HepG2 (cell line): ENCODE data around the gene MMP25. TPM values are rescaled to one million over a fixed set of nuclear protein-coding genes. Genes with fewer than 3 reads are reported as not detected.

Source experiments
- ATAC-seq: fragments of 200-7000 bp; cut with Tn5 transposase; 3 replicates; pipeline ENCODE4 v1.9.1; 2020; ENCODE audit warnings: mild to moderate bottlenecking, moderate library complexity
- BruUV-seq: library from RNA; stranded (reverse); fragments of 400-500 nt; replicated peaks from 2 replicates; lab custom pipeline; 2021; lab: Mats Ljungman, UMichigan
- CTCF ChIA-PET: fragments of 300-600 bp; formaldehyde crosslinking; extraction: SDS; loops from one replicate; lab custom pipeline; 2021; ENCODE audit warnings: low total read pairs, inconsistent platforms, low intra/inter-chr PET ratio; lab: Yijun Ruan, JAX
- POLR2A ChIA-PET: fragments of 350-600 bp; sonication (Branson Sonifier 250); formaldehyde crosslinking; loops from one replicate; lab custom pipeline; 2020; ENCODE audit warnings: antibody characterized with exemption, inconsistent platforms; lab: Yijun Ruan, JAX
- DNase-seq: peaks from one replicate; pipeline ENCODE4 v3.0.0-alpha.2; 2015; ENCODE audit warnings: low spot score
- FAIRE-seq: peaks from 3 replicates; lab custom pipeline; 2011; peaks lifted over from hg19 to GRCh38; lab: Jason Lieb, UNC
- H2AFZ ChIP-seq: one replicate; pipeline ENCODE4 v1.6.1; 2011; ENCODE audit warnings: low read length, inconsistent platforms
- H3K27ac ChIP-seq: fragments of 300-600 bp; 3 replicates; pipeline ENCODE4 v1.8.0; 2011; ENCODE audit warnings: mixed run types, mild to moderate bottlenecking, mixed read lengths, low read length, inconsistent platforms; ENCODE audit not compliant: insufficient read depth; ENCODE audit errors: extremely low read length
- H3K27me3 ChIP-seq, 2 experiments: fragments of 200-600 bp in 1 of 2; 2 replicates in 1 of 2; 3 replicates in 1 of 2; pipeline versions ENCODE4 v1.6.0 to v1.8.0; 2011; ENCODE audit warnings: low read length in 2 of 2, mild to moderate bottlenecking in 2 of 2, moderate library complexity in 2 of 2, inconsistent platforms in 1 of 2; ENCODE audit not compliant: insufficient read depth in 2 of 2, control insufficient read depth in 1 of 2
- H3K36me3 ChIP-seq, 2 experiments: fragments of 200-600 bp in 1 of 2; replicated peaks in 1 of 2; 2 replicates in 1 of 2; 3 replicates in 1 of 2; pipeline versions ENCODE4 v1.5.1 to v1.8.0; 2011; ENCODE audit warnings: low read length in 2 of 2, inconsistent platforms in 1 of 2; ENCODE audit not compliant: insufficient read depth in 2 of 2, control insufficient read depth in 1 of 2
- H3K4me1 ChIP-seq: 2 replicates; pipeline ENCODE4 v1.5.1; 2012; ENCODE audit warnings: low read length, inconsistent platforms; ENCODE audit not compliant: insufficient read depth
- H3K4me2 ChIP-seq: 2 replicates; pipeline ENCODE4 v1.6.0; 2011; ENCODE audit warnings: low read depth, low read length, inconsistent platforms
- H3K4me3 ChIP-seq, 3 experiments: fragments of 200-600 bp in 1 of 3; sonication (generic), shearing (Covaris generic) in 1 of 3; replicated peaks in 1 of 3; 2 replicates each; pipeline ENCODE4 v1.5.1; 2011 to 2016; ENCODE audit warnings: low read length in 3 of 3, inconsistent platforms in 2 of 3, low read depth in 2 of 3, mild to moderate bottlenecking in 2 of 3, control low read depth in 1 of 3, mixed read lengths in 1 of 3; ENCODE audit not compliant: insufficient read depth in 1 of 3
- H3K79me2 ChIP-seq: one replicate; pipeline ENCODE4 v1.6.1; 2011; ENCODE audit warnings: low read length, inconsistent platforms; ENCODE audit not compliant: insufficient read depth
- H3K9ac ChIP-seq: 2 replicates; pipeline ENCODE4 v1.6.0; 2011; ENCODE audit warnings: mild to moderate bottlenecking, low read depth, low read length, inconsistent platforms; ENCODE audit not compliant: insufficient read depth
- H3K9me3 ChIP-seq: 2 replicates; pipeline ENCODE4 v1.5.1; 2012; ENCODE audit warnings: mild to moderate bottlenecking, low read length
- H4K20me1 ChIP-seq: 2 replicates; pipeline ENCODE4 v1.6.0; 2011; ENCODE audit warnings: inconsistent platforms, mild to moderate bottlenecking, low read length, moderate library complexity; ENCODE audit not compliant: insufficient read depth
- FOXO1 ChIP-seq: sonication (generic); formaldehyde crosslinking; IDR thresholded peaks from 2 replicates; pipeline ENCODE4 v1.4.0; 2020; ENCODE audit warnings: missing genetic modification reagents
- GATA4 ChIP-seq: sonication (generic); IDR thresholded peaks from 2 replicates; pipeline ENCODE4 v1.6.1; 2016; ENCODE audit warnings: antibody characterized with exemption, low read depth, borderline replicate concordance
- HNRNPK ChIP-seq: fragments of 200-400 bp; formaldehyde crosslinking; IDR thresholded peaks from 2 replicates; pipeline ENCODE4 v1.6.1; 2018; ENCODE audit warnings: low read length, low read depth, moderate library complexity, mild to moderate bottlenecking; ENCODE audit not compliant: poor library complexity, severe bottlenecking
- MAZ ChIP-seq, 2 experiments: sonication (generic) in 1 of 2; formaldehyde crosslinking in 1 of 2; IDR thresholded peaks; 2 replicates each; pipeline versions ENCODE4 v1.5.0 to v1.6.1; 2012 to 2020; ENCODE audit warnings: low read depth in 2 of 2, mild to moderate bottlenecking in 2 of 2, borderline replicate concordance in 1 of 2, improper control_type of control experiment in 1 of 2, low read length in 1 of 2, missing genetic modification reagents in 1 of 2, moderate library complexity in 1 of 2
- NCOA1 ChIP-seq: sonication (generic); formaldehyde crosslinking; IDR thresholded peaks from 2 replicates; pipeline ENCODE4 v1.9.0; 2021; ENCODE audit warnings: missing genetic modification reagents
- ZNF557 ChIP-seq: sonication (generic); formaldehyde crosslinking; IDR thresholded peaks from 2 replicates; pipeline ENCODE4 v1.4.0; 2020; ENCODE audit warnings: missing genetic modification reagents
- ZNF777 ChIP-seq: sonication (generic); formaldehyde crosslinking; IDR thresholded peaks from 2 replicates; pipeline ENCODE4 v1.4.0; 2020; ENCODE audit warnings: missing genetic modification reagents
- ZSCAN25 ChIP-seq: sonication (generic); formaldehyde crosslinking; IDR thresholded peaks from 2 replicates; pipeline ENCODE4 v1.8.0; 2022; ENCODE audit warnings: mild to moderate bottlenecking, missing genetic modification reagents
- WGBS: methylation state at CpG from one replicate; pipeline ENCODE4 v1.1.6; 2017; ENCODE audit warnings: low lambda C conversion rate; 5-methylcytosine and 5-hydroxymethylcytosine counted together
- in situ Hi-C: cut with HindIII; loops from 2 replicates; pipeline ENCODE4 v1.10.0; 2017; ENCODE audit warnings: low pct_unique_long_range_greater_than_20kb; ENCODE audit not compliant: extremely low pct_ligation_motif_present
- intact Hi-C: fragments of 100-400 bp; cut with micrococcal nuclease; formaldehyde crosslinking; loops from one replicate; pipeline ENCODE4 v1.10.0; 2022; ENCODE audit not compliant: unreplicated experiment
- polyA plus RNA-seq, 8 experiments: library from polyadenylated mRNA; depleted of rRNA in 3 of 8; stranded (reverse) in 7 of 8; unstranded in 1 of 8; fragments of >200 nt; fragmentation: Illumina TruSeq in 4 of 8; extraction: Trizol in 4 of 8; gene quantifications; 2 replicates each; pipeline versions ENCODE4 v1.2.1 to v1.2.3, GENCODE V29; 2011 to 2016; ENCODE audit warnings: low read depth in 4 of 8, missing spikeins in 1 of 8, mixed read lengths in 1 of 8; ENCODE audit not compliant: insufficient read depth in 1 of 8
- total RNA-seq, 5 experiments: library from RNA; depleted of rRNA; stranded (reverse); fragments of >200 nt; fragmentation: Illumina TruSeq; extraction: Trizol; gene quantifications; 2 replicates each; pipeline ENCODE4 v1.2.3, GENCODE V29; 2016; ENCODE audit warnings: low read depth in 1 of 5
- TF ChIP-seq, protein P1 (sequence below): sonication (generic); formaldehyde crosslinking; IDR thresholded peaks from 2 replicates; pipeline ENCODE4 v1.4.0; 2020; ENCODE audit warnings: missing genetic modification reagents
- TF ChIP-seq, protein P2 (sequence below): sonication (generic); formaldehyde crosslinking; IDR thresholded peaks from 2 replicates; pipeline ENCODE4 v1.5.0; 2020; ENCODE audit warnings: mild to moderate bottlenecking, missing genetic modification reagents

Gene MMP25
- total and polyA plus RNA-seq, 2 of the 13 experiments (the other 11 are each of a cell fraction or from before 2014, with no cell fraction given), result 0.04 to 0.08 TPM

DNA sequence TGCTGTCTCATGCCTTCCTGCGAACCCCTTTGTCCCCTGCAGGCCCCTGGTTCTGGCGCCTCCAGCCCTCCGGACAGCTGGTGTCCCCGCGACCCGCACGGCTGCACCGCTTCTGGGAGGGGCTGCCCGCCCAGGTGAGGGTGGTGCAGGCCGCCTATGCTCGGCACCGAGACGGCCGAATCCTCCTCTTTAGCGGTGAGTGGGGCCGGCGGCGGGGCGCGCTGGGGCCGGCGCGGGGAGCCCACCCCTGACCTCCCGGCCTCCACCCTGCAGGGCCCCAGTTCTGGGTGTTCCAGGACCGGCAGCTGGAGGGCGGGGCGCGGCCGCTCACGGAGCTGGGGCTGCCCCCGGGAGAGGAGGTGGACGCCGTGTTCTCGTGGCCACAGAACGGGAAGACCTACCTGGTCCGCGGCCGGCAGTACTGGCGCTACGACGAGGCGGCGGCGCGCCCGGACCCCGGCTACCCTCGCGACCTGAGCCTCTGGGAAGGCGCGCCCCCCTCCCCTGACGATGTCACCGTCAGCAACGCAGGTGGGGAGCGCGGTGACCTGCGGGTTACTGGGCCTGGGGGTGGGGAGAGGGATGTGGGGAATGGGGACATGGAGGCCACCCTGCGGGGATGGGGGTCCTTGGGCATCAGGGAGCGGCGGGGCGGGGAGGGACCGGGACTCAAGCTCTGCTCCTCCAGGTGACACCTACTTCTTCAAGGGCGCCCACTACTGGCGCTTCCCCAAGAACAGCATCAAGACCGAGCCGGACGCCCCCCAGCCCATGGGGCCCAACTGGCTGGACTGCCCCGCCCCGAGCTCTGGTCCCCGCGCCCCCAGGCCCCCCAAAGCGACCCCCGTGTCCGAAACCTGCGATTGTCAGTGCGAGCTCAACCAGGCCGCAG is 12.0 kb downstream of the MMP25 start:
- no TSS peak for BruUV-seq

More for the DNA sequence above, 12.0 kb downstream of the MMP25 start:
- peak overlapping the region; percentile 99 for H3K4me2 ChIP-seq
- H3K9me3 ChIP-seq, result no peaks in the 10 kb centered on the region
- H3K4me1 ChIP-seq, result peaks cover 14% of the 10 kb centered on the region
- in situ Hi-C loops, result no loop called here
- intact Hi-C loops, result loop anchor here (1.0 to 2.0 kb wide), 3 partner anchors 29 to 70 kb away; no protein-coding TSS in a partner anchor
- peak overlapping the region; percentile 74 to 91 (median 90) for H3K4me3 ChIP-seq
- FAIRE-seq (no peak), DNase-seq (peak; percentile 36), ATAC-seq (peak; percentile 12)
- H3K9ac ChIP-seq, result peak overlapping the region; percentile 81
- H2AFZ ChIP-seq, result no peak overlapping the region
- H3K79me2 ChIP-seq, result no peaks in the 10 kb centered on the region
- TF ChIP-seq ZSCAN25, result 0 out of 2 replicates have a peak, but pooled peaks have one; percentile 64
- TF ChIP-seq MAZ (IDR thresholded peaks at IDR 0.05; ENCODE audit: borderline replicate concordance, low read depth, low read length), result 0 out of 2 replicates have a peak, but pooled peaks have one; percentile 2
- no peak for TF ChIP-seq MAZ (CRISPR knock-in tag; IDR thresholded peaks at IDR 0.05; ENCODE audit: low read depth)
- TF ChIP-seq ZNF557 (CRISPR knock-in tag), result no peak
- TF ChIP-seq, protein P1, sequence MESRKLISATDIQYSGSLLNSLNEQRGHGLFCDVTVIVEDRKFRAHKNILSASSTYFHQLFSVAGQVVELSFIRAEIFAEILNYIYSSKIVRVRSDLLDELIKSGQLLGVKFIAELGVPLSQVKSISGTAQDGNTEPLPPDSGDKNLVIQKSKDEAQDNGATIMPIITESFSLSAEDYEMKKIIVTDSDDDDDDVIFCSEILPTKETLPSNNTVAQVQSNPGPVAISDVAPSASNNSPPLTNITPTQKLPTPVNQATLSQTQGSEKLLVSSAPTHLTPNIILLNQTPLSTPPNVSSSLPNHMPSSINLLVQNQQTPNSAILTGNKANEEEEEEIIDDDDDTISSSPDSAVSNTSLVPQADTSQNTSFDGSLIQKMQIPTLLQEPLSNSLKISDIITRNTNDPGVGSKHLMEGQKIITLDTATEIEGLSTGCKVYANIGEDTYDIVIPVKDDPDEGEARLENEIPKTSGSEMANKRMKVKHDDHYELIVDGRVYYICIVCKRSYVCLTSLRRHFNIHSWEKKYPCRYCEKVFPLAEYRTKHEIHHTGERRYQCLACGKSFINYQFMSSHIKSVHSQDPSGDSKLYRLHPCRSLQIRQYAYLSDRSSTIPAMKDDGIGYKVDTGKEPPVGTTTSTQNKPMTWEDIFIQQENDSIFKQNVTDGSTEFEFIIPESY, result peak; percentile 68
- TF ChIP-seq, protein P2, sequence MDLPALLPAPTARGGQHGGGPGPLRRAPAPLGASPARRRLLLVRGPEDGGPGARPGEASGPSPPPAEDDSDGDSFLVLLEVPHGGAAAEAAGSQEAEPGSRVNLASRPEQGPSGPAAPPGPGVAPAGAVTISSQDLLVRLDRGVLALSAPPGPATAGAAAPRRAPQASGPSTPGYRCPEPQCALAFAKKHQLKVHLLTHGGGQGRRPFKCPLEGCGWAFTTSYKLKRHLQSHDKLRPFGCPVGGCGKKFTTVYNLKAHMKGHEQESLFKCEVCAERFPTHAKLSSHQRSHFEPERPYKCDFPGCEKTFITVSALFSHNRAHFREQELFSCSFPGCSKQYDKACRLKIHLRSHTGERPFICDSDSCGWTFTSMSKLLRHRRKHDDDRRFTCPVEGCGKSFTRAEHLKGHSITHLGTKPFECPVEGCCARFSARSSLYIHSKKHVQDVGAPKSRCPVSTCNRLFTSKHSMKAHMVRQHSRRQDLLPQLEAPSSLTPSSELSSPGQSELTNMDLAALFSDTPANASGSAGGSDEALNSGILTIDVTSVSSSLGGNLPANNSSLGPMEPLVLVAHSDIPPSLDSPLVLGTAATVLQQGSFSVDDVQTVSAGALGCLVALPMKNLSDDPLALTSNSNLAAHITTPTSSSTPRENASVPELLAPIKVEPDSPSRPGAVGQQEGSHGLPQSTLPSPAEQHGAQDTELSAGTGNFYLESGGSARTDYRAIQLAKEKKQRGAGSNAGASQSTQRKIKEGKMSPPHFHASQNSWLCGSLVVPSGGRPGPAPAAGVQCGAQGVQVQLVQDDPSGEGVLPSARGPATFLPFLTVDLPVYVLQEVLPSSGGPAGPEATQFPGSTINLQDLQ, result 0 out of 2 replicates have a peak, but pooled peaks have one; percentile 1
- TF ChIP-seq ZNF777 (CRISPR knock-in tag), result peak; percentile 4; the same call in 1 of the 2 replicates
- TF ChIP-seq FOXO1, result no peak
- no peak for TF ChIP-seq NCOA1
- TF ChIP-seq GATA4, result no peak
- peak; percentile 85 for TF ChIP-seq HNRNPK
- H3K36me3 ChIP-seq, result no peaks in the 10 kb centered on the region
- WGBS, result 35% methylated on average over 4 of the region's 77 CpGs
- no peaks in the 10 kb centered on the region for H3K27me3 ChIP-seq
- H3K27ac ChIP-seq, result no peak overlapping the region
- ChIA-PET CTCF (interaction anchor here (1.2 to 1.6 kb wide), 3 partner anchors 29 to 43 kb away, joined by 5 to 8 read pairs (median 7); no protein-coding TSS in a partner anchor), POLR2A (interaction anchor here (1.0 to 3.0 kb wide), 13 partner anchors 9 to 71 kb away, joined by 3 to 30 read pairs (median 3); partner anchors contain the start of genes HCFC1R1, THOC6, TNFRSF12A and ZNF205)
- no peaks in the 10 kb centered on the region for H4K20me1 ChIP-seq
